GM19372 (cell line): ENCODE measurements around the gene MMP23B.
"Not testable (repeated sequence)": the region's sequence is repeated elsewhere in the genome, so short reads cannot be mapped to it uniquely, and the experiment has no call there.

Source experiments
- ATAC-seq: cut with Tn5 transposase; IDR thresholded peaks from one replicate; pipeline ENCODE4 v1.9.1; 2021; ENCODE audit warnings: mild to moderate bottlenecking, low read depth, moderate library complexity; ENCODE audit not compliant: unreplicated experiment

The MMP23B gene

DNA sequence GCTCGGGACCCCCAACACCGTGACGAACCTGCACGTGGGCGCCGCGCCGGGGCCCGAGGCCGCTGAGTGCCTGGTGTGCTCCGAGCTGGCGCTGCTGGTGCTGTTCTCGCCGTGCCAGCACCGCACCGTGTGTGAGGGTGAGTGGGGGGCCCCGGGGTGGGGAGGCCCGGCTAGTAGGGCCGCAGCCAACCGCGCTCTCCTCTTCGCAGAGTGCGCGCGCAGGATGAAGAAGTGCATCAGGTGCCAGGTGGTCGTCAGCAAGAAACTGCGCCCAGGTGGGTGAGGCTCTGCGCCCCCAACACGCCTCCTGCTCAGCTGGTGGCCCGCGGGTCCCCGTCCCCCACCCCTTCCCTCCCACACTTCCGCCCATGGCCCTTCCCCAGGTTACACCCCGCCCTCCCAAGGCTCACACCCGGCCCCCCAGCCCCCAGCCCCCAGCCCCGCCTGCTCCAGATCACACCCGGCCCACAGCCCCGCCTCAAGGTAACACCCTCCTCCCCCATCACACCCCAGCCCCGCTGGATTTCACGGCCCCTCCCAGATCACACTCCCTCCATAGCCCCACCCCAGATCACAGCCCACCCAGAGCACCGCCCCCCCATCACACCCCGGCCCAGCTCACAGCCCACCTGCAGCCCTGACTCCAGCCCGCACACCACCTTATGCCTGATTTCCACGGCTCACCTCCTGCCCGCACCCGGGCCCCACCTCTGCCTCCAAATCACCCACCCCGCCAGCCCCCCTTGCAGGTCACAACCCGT lies 2.4 kb upstream of the MMP23B start:
- ATAC-seq = no peak

DNA sequence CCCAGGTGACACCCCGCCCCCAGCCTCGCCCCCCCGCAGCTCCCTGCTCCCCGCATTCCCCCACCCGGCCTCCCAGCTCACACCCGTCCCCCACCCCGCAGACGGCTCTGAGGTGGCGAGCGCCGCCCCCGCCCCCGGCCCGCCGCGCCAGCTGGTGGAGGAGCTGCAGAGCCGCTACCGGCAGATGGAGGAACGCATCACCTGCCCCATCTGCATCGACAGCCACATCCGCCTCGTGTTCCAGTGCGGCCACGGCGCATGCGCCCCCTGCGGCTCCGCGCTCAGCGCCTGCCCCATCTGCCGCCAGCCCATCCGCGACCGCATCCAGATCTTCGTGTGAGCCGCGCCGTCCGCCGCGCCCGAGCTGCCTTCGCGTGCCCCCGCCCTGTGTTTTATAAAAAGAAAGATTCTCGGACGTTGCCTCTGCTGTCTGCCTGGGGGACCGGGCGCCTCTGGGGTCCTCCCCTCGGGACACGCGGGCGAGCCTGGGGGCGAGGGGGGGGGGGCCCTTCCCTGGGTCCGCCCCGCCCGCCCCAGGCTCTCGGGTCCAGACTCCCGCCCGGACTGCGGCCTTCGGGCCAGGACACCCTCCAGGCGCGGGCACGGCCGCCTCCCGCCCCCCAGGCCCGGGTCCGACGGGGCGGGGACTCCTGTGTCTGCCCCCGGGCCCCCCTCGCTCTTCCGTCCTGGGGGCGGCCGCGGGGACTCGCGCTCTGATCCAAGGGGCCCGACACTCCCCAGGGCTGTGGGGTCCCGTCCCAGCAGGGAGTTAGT lies 1.6 kb upstream of the MMP23B start:
- ATAC-seq = peak; percentile 63

DNA sequence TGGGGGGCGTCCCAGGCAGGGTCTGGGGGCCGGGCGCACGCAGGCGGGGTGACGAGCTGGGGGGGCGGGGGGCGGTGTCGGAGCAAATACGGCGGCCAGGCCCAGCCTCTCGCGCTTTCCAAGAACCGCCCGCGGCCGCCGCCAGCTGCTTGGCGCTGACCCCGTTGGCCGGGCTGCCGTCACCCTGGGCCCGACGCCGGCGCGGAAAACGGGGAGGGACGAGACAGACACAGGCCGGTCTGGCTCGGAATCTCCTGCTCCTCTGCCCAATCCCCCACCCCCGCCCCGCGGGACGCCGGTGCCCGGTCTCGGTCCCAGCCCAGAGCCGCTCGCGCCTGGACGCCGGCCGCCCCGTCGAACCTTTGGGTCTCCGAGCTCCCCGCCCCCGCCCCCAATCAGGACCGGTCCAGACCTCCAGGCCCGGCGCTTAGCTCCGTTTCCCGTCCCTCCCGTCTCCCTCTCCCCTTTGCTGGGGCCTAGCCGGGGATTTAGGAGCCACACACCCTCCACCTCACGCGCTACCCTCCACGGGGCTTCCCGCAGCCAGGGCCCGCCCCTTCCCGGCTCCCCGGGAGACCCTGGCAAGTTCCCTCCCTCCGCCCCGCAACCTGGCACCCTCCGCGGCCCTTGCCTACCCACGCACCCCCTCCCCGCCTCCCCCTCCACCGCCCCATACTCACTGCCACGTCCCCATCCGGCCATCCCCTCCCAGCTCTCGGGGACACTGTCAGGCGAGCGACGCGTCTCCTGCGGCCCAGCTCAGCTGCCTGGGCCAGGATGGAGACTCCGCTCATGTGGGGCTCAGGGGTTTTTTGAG lies 800 bp upstream of the MMP23B start:
- no peak for ATAC-seq

DNA sequence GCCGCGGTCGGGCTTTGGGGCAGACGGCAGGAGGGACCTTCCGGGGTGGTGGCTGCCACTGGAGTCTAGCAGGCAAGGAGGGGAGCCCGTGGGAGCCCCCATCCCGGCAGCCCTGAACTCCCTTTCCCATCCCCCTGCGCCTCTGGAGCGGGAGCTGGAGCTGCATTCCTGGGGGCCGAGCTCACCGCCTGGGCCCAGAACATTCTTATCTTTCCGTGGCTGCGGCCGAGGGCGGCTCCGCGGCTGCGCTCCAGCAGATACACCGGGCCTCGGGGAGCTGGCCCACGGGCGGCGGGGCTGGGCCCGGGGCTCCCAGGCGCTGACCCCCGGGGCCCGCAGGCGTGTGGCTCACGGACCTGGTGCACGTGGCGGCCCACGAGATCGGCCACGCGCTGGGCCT lies 1.4 kb downstream of the MMP23B start:
- not testable (repeated sequence) for ATAC-seq

DNA sequence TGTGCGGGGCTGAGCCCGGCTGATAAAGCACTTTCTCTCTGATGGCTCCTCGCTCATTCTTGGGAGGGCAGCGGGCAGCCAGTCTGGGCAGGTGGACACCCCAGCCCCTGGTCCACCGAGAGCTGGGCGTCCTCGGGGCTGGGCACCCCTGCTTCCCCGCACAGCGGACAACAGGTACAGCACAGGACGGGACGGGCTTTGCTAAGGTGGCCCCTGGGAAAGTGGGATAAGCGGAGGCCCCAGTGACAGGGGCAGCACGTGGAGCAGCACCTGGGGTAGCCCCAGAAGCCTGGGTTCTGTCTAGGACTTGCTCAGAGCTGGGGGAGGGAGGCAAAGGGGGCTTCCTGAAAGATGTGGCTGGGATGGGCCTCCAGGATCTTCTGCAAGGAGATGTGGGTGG lies 2.6 kb downstream of the MMP23B start:
- not testable (repeated sequence) for ATAC-seq

DNA sequence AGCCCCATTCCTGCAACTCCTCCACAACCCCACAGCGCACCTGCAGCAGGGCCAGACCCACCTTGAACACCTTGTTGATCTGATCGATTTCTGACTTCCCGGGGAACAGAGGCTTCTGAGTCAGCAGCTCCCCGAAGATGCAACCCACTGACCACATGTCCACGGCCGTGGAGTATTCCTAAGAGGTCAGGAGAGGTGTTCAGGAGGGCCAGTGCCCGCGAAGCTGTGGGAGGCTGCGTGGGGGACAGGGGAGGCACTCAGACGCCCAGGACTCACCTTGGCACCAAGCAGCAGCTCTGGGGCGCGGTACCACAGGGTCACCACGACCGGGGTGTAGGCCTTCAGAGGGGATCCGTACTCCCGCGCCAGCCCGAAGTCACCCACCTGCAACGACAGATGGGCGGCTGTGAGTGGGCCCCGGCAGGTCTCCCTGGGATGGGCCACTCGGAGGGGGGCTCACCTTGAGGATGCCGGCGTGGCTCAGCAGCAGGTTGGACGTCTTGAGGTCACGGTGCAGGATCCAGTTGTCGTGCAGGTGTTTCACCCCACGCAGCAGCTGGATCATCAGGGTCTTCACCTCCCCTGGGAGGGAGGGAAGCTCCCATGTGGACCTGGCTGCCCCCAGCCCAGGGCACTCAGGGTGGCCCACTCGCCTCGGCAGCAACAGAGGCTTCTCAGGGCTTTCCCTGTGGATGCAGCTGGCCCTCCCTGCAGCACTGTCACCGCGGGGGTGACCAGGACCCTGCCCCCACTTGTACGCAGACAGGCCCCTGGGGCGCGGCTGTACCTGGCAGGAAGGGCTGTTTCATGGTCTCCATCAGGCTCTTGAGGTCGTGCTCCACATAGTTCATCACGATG lies 4.9 kb downstream of the MMP23B start:
- not testable (repeated sequence) for ATAC-seq

DNA sequence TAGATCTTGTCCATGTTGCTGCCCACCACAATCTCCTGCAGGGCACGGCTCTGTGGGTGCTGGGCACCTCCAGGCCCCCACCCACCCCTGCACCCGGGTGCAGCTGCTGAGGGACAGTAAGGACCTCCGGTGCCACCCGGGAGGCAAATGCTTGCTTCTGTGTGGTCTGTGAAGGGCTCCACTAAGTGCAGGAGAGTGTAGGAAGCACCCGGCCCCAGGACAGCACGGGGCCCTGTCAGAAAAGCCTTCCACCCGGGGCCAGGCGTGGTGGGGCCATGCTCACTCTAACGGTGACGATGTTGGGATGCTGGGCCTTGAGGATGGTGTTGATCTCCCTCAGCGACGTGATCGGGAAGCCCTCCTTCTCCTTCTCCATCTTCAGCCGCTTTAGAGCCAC lies 5.5 kb downstream of the MMP23B start:
- not testable (repeated sequence) for ATAC-seq

DNA sequence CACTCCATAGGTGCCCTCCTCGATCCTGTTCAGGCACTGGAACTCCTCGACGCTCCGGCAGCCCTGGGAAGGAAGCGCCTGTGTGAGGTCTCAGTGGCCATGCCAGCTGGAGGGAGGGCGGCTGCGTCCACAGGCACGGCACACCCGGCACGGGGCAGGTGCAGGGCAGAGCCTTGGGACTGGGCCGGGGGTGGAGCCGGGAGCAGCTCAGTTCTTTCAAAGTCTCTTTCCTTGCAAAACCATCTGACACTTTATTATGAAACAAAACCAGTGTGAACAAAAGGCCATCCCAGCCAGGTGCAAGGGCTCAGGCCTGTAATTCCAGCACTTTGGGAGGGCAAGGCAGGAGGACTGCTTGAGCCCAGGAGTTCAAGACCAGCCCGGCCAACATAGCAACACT lies 6.6 kb downstream of the MMP23B start:
- ATAC-seq = not testable (repeated sequence)

DNA sequence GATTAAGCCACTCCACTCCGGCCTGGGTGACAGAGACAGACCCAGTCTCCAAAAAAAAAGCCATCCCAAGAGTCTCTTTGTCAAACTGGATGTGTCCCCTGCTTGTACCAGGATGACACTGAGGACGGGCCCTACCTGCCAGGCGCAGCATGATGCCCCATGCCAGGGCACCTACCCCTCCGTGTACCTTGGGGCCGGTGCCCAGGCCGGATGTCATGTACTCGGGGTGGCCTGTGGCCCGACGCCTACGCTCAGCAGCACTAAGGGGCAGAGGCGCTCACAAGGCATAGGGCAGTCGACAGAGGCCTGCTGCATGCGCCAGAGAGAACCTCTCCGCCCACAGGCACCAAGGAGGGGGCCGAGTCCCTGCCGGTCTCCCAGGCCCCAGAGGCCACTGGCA lies 7.4 kb downstream of the MMP23B start:
- not testable (repeated sequence) for ATAC-seq

DNA sequence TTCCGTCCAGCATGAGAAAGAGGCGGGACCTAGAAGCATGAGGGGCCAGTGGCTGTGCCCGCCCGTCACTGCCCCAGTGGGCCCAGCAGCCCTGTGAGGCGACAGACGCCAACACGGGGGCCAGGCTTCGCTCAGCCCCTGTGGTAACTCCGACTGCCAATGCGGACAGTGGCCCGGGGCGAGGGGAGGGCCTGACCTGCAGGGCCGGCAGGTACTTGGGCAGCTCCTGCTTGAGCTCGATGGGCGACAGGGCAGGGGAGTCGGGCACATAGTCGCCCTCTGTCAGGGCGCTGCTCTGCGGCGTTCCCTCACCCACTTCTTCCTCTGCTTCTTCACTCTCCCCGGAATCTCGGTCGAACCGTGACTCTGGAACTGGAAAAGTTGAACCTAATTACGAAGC lies 8.1 kb downstream of the MMP23B start:
- not testable (repeated sequence) for ATAC-seq

DNA sequence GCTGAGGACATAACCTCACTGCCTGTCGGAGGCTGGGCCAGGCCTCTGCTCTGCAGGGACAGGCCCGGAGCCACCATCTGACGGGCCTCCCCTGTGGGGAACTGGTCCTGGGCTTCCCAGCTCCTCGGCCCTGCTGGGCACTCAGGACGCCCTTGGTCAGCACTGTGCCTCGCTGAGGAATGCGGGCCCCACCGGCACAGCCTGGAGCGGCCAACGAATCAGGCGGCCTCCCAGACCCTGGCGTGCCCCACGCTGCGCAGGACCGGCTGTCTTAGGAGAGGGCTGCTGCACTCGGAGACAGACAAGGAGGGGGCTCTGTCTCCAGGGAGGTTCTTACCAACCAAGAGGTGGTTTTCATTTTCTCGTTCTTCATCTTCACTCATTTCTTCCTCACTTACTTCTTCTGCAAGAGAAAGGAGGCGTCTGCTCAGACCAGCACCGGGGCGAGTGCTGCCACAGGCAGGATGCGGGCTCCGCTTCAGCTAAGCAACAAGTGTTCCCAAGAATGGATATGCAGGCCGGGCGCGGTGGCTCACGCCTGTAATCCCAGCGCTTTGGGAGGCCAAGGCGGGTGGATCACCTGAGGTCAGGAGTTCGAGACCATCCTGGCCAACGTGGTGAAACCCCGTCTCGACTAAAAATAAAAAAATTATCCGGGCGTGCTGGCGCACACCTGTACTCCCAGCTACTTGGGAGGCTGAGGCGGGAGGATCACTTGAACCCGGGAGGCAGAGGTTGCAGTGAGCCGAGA lies 8.9 kb downstream of the MMP23B start:
- not testable (repeated sequence) for ATAC-seq

DNA sequence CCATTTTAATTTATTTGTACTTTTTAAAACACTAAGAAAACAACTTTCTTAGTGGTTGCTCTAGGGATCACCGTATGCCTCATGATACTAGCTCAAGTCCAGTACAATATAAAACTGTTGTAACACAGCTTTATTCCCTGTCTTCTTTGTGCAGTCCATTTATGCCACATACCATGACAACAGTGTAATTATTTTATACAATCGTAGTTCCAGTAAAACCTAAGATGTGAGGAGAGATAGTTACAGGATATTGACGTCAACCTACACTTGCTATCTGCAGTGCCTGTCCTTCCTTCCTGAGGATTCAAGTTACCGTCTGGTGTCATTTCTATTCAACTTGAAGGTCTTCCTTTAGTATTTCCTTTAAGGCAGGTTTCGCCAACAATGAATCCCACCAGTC lies 14.4 kb downstream of the MMP23B start:
- not testable (repeated sequence) for ATAC-seq

DNA sequence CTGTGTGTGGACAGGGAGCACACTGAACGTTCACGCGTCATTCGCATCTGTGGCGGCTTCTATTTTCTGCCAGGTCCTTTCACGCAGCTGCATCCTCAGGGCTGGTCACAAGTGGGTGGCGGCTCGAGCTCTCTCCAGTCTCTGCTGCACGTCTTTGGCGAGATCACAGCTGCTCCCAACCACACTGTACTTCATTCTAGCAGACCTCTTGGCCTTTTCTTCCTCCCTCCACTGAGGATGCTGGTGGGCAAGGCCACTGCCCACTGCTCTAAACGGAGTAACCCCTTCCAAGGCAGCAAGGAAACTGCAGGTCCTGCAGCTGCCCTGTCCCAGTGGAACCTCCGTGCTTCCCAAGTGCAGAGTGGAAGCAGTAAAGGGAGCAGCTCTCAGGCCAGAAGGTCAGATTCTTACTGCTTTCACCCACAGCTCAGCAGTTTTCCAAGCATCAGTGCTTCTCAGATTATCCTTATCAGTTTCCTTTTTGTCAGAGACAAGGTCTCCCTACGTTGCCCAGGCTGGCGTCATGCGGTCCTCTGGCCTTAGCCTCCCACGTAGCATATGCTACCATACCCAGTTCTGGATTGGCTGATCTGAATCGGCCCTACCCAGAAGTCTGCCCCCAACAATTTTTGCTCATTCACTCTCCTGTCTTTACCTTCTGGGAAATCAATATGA lies 15.7 kb downstream of the MMP23B start:
- ATAC-seq = not testable (repeated sequence)

DNA sequence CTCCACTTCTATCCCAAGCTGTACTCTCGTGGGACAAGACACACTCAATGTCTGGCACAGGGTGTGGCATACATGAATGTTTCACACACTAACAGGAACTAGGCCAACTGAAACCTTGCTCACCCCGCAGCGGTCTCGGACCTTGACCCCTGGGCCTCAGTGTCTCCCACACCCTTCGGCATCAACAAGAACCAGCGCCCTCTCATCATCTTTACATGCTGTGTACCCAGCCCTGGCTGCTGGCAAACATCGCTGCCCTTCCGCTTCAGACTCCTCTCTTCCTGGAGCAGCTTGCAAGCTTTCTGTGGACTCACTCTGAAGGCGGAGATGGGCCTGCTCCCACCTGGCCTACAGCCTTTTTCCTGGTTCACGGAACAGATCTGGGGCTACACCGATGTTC lies 16.3 kb downstream of the MMP23B start:
- ATAC-seq = not testable (repeated sequence)

DNA sequence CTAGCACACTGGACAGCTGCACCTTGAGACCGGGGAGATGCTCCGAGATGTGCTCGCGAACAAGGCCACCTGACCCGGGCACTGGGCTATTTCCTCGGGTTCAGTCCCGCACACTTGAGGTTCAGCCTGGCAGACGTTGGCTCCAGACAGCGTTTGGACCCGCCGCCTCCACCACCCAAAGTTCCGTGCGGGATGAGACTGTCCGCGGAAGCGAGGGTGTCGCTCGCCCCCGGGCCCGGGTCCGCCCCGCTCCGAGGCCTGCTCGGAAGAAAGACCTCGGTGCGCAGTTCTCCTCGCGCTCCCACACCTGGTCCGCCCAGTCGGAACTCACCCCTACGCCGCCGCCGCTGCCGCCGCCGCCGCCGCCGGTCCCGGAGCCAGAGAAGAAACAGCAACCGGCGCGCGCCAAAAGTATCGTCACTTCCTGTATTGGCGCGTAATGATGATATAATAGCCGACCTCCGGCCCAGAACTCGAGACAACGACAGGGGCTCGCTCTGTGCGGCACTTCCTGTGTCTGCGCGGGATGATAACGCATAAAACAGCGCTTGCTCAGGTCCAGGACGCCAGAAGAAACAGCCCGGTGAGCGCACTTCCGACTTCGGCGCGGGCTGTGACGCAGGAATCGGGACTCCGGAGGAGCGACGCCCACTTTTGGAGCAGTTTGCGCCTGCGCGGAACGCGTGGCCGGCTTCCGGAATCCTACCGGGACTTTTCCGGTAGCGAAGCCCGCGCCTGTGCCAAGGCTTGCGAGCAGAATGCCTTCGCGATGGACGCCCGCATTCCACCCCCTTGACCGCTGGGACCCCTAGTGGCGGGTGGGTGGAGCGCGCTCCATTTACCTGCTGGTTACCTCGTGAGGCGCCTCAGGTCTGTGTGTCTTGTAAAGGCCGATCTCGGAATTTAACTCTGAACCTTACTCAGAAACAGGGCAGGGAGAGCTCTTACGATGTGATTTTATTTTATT lies 26.9 kb downstream of the MMP23B start, which contains the start of gene CDK11B:
CDK11B (minus strand) TSS at position 422 of the 967 bp plus-strand sequence. CDS start 1,519 bp downstream, outside the sequence.
- peak; percentile 90 for ATAC-seq

DNA sequence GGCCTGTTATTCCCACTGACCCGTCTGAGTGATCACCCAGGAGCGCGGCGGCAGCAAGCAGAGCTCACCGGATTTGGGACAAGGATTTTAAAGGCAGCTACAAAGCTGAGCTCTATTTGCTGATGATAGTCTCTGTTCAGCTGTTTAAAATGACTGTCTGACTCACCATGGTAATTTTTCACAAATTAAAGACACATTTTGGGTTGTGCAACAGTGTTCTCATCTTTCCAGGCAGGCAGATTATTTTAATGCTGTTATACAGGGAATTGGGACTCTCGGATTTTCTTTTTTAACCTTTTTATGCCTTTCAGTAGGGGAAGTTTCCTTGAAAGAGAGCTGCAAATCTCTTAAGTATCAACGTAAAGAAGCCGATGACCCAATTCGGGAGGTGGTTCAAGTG lies 30.4 kb downstream of the MMP23B start:
- ATAC-seq = not testable (repeated sequence)

DNA sequence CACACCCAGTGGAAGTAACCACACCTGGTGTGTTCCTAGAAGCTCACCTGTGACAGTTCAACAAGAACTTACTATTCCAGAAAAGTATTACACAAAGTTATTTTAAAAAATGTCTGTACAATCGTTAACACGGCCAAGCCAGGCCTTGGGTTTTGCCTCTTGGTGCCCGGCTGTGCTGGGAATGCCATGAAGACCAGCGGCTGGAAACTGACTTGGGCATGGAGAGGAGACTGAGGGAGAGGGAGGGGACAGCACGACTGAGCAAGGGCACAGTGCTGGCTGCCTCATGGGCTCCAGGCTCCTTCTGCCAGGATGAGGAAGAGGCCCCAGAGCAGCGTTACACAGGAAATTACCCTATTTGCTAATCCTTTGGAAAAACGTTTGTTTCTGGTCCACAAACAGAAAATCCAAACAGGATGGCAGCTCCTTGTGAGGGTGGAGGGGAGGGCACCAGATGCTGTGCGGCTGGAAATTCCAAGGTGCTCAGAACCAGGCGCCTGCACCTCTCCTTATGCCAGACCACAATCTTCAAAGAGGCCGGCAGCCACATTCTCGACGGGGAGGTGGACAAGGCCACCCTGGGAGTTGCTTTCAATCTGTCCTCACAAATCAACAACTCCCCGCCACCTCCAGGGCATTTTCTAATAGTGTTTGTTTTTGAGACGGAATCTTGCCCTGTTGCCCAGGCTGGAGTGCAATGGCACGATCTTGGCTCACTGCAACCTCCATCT lies 31.0 kb downstream of the MMP23B start:
- ATAC-seq = not testable (repeated sequence)
